Fibroblast of gingiva (primary cell): ENCODE data around the gene COMMD10.
"Not testable (repeated sequence)": the region's sequence is repeated elsewhere in the genome, so short reads cannot be mapped to it uniquely, and the experiment has no call there.

ENCODE experiments used
- DNase-seq: peaks from one replicate; pipeline ENCODE4 v3.0.0-alpha.2; 2011; ENCODE audit warnings: low read depth

The COMMD10 gene

DNA sequence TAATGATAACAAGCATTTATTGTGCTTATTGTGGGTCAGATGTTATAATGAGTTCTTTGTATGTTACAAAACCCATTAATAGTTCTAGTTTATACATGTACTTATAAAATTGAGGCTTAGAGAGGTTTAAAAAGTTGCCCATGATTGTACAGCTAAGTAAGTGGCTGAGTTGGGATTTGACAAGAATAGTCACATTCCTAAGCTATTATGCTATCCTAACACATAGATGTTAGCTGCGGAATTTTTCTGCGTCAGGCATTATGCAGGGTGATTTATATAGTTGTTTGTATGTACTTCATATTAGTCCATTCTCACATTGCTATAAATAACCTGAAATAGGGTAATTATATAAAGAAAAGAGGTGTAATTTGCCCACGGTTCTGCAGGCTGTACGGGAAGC is 12.5 kb downstream of the COMMD10 start:
- no peak for DNase-seq

DNA sequence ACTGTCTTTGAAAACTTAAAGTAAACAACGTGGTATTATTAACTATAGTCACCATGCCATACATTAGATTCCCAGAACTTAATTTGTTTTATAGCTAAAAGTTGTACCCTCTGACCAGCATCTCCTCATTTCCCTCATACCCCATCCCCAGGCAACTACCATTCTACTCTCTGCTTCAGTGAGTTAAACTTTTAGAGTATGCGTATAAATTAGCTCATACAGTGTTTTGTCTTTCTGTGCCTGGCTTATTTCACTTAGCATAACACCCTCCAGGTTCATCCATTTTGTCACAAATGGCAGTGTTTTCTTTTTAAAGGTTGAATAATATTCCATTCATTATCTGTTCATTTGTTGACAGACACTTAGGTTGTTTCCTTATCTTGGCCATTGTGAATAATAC is 14.2 kb downstream of the COMMD10 start:
- DNase-seq = no peak

DNA sequence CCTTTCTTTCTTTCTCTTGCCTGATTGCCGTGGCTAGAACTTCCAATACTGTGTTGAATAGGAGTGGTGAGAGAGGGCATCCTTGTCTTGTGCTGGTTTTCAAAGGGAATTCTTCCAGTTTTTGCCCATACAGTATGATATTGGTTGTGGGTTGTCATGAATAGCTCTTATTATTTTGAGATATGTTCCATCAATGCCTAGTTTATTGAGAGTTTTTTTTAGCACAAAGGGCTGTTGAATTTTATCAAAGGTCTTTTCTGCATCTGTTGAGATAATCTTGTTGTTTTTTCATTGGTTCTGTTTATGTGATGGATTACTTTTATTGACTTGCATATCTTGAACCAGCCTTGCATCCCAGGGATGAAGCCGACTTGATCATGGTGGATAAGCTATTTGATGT is 20.1 kb downstream of the COMMD10 start:
- not testable (repeated sequence) for DNase-seq

DNA sequence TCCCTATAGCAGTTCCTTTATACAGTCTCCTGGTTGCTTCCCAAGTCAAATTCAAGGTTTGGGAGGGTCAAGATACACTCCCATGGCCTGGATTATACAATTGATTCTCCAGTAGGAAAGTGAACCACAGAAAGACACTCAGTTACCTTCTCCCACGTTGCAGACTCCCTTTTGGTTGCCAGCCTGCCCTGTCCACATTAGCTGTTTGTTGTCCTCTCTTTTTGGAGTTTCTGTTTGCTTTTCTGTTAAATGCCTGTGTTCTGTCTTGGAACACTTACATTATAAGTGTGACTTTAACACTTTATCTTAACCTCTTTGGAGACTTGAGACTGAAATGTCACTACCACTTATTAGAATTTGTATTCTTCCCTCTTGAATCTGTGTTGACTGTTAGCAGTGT is 30.3 kb downstream of the COMMD10 start:
- DNase-seq = no peak

DNA sequence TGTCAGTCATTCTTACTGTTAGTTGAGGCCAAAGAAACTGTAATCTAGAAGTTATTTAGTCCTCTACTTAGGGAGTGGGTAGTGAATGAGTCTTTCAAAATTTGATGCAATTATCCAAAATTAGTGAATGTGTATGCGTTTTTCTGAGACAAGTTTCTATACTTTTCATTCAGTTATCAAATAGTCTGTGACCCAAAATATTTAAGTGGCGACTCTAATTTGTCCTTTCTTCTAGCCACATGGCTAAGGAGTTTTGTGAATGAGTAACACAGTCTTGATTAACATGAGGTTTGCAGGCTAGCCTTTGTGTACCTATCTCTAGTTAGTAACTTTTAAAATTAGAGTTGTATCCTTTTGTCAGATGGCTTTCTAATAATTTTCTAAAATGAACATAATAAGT is 45.6 kb downstream of the COMMD10 start:
- no peak for DNase-seq

DNA sequence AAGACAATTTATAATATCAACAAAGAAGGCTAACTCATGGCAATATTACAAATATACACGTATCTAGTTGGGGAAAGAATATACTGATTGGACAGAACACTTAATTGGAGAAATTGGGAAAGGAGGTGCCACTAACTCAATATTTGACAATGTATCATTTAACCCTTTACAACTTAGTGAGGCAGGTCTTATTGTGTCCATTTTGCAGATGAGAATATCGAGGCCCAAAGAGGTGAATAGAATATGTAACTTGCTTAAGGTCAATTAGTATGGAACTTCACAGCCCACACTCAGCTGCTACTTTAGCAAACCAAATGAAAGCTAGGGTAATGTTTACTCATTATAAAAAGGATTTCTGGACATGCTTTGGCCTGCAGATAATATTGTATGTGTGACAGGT is 46.2 kb downstream of the COMMD10 start:
- no peak for DNase-seq

DNA sequence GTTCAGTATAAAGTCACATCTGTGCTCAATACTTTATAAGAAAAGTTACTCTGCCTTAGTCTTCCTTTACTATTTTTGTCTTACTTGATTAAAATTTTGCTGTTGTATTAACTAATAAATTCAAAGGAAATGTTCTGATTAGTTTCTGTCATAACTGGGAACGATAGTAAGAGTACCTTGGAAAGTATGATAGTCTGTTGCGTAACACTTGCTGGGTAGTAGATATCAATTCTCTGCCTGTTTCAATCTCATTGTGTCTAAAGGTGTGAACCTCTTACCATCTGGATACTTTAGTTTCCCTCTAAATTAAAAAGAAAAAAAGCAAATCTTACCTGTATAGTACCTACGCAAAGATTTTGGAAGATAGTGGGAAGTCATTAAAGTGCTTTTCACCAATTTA is 48.5 kb downstream of the COMMD10 start:
- no peak for DNase-seq

DNA sequence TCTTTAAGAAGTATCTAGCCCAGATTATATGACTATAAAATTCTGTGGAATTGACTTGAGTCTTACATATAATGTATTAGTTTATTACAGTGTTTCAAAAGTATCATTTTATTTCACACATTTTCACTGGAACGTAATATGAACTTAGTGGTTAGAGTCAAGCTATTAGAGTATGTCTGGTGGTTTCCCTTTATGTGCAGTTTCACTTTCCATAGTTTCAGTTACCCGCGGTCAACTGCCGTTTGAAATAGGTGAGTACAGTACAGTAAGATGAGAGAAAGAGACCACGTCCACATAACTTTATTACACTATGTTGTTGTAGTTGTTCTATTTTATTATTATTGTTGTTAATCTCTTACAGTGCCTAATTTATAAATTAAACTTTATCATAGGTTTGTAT is 50.5 kb downstream of the COMMD10 start:
- DNase-seq = no peak

DNA sequence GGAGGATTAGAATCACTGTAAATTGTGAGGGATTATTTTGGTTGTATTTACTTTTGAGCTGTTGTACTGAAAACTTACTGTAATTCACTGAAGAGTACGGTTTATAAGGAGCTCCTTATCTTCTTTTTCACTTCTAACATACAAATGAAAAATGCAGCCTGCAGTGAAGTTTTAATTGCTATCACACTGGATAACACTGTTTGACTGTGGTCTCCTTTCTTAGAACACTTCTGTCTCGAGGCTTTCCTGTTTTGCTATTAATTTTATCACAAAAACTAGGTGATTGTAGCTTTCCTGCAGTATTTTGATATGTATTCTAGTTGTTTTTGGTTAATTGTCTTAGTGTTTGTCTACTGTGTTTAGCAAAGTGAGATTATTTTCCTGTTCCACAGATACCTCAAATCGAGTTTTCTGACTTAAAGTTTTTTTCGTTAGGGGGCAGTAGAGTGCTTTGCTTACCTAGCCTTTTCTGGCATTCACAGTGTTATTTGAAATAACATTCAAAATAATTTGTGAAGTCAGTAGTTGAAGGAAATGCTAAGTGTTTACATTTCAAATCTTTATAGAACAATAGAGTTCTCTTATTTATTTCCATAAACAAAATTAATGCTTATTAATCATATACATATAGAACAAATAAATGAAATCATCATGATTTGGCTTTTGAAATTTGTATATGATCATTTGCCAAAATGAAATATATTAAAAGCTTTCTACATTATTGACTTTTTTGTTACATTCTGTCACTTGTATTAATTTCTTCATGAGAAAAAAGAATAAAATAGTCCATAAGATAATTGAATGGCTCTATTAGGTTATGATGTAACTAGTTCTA is 52.9 kb downstream of the COMMD10 start:
- DNase-seq = peak; percentile 42

DNA sequence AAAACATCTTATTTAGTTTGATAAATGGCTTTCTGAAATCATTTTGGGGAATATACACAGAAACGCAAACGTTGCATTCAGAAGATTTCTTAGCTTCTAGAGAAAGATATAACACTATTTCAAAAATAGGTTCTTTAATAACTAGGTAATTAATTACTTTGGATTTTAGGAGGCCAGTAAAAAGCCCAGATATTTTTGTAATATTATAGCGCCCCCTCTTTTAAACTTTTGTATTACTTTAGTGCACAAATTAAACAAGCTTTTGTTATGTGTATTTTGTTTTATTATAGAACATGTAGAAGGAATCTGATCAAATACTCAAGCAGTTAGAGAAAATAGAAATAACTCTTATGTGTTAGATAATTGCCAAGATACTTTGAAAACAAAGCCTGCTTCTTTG is 57.7 kb downstream of the COMMD10 start:
- DNase-seq = no peak

DNA sequence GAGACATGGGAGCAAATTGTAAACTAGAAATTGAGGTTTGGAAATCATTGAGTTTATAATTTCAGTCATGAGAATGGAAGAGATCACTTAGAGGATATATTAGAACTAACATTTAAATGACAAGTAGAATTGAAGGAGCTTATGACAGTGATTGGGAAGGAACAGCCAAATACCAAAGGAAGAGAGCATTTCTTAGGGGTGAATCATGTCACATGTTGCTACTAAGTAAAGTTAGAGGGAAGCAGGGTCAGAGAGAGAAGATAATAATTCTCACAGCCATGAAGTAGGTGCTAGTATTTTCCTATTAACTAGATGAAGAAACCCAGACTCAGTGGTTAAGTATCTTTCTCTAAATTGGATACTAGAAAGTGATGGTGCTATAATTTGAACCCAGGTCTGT is 59.3 kb downstream of the COMMD10 start:
- DNase-seq = no peak

DNA sequence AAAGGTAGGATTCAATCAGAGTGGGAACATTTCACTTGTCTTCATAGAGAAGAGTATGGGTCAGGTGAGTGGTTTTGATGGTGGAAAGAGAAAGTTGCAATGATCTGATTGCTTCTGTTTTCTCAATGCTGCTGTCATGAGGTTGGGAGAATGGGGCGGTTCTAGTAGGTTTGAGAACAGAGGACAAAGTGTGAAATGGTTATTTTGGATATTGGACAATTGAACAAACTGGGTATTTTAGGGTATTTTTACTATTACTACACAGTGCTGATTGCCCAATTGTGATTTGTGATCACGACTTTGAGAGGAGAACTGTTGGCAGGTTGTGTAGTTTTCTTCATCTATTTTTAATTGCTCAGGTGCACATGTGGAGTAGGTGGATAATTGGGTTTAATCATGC is 60.2 kb downstream of the COMMD10 start:
- DNase-seq = no peak

DNA sequence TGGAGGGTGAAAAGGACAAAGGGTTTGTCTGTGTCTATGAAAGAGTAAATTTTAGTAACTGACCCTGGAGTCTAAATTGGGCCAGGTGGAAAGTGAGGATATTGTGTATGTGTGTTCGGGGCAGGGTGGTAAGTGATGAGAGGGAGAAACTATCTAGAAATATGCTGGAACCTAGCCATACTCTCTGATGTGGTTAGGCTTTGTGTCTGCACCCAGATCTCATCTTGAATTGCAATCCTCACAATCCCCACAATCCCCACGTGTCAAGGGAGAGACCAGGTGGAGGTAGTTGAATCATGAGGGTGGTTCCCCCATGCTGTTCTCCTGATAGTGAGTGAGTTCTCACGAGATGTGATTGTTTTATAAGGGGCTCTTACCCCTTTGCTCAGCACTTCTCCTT is 60.6 kb downstream of the COMMD10 start:
- DNase-seq = no peak

DNA sequence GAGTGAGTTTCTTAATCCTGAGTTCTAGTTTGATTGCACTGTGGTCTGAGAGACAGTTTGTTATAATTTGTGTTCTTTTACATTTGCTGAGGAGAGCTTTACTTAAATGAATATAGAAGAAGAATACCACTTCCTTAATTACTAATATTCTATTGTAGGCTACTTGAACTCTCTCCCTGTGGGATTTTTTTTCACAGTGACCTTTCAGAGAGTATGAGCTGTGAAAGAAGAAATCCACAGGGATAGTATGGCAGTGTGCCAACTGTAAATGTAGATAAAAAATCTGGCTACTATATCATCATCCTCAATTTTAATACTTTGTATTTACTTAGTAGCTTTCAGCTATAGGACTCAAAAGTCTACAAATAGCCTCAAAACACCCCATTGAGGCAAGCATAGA is 67.3 kb downstream of the COMMD10 start:
- no peak for DNase-seq

DNA sequence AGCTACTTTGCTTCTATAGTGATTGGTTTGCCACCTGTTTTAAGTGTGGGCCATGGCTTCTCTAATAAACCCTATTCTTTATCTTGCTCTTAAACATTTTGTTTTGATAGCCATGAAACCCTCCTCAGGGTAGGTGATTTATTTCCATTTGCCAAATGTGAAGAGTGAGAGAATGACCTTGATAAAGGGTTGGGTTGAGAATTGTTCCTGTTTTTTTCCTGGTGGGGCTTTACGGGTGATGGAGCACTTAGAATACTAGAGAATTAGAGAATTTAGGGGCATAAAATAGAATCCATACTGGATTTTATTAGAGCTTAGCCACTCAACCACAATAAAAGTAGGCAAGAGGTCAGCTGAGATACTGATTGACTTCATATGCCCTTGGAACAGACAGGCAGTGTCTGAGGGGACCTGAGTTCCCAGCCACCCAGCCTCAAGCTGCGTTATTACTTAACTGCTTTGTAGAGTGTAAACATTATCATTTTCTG is 68.9 kb downstream of the COMMD10 start:
- DNase-seq = no peak

DNA sequence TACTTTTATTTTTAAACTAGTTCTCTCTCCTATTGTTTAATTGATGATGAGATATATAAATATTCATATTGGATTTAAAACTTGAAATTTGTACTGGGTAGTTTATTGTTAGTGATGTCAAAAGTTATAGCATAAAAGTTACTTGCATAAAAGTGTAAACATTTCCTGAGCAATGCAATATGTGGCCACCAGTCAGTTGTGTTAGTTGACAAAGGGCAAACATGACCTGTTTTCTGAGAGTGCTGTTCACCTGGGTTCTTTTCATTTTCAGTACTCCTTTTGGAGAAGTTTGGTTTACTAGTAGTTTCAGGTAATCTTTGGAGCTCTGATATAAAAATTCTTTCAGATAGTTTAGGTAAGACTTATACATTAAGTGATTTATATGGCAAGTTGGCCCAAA is 69.4 kb downstream of the COMMD10 start:
- no peak for DNase-seq

DNA sequence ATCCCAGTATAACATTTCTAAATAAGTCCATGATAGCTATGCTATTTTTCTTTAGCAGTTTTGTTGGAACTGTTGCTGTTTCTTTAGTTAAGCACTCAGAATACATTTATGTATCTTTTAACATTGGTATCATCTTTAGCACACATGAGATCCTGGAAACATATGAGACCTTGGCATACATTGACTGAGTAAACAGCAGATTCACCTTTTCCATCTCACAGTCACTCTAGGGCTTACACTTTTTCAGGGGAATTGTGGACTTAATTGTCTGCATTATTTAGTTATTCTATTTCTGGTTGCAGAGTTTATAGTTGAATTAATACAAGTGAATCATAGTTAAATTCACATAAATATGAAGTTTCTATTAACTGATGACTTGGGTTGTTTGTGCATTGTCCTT is 70.1 kb downstream of the COMMD10 start:
- no peak for DNase-seq

DNA sequence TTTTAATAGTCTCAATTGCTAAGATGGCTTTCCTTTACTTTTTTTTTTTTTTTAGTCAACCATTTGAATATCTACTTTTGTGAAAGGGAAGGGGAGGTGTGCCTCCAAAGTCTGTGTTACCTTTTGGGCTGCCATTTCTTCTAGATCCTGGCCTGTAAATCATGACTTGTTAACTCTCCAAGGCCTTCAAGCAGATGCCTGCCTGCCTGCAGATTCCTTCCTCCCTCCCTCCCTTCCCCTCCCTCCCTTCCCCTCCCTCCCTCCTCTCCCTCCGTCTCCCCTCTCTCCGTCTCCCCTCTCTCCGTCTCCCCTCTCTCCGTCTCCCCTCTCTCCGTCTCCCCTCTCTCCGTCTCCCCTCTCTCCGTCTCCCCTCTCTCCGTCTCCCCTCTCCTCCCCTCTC is 73.1 kb downstream of the COMMD10 start:
- DNase-seq = peak; percentile 1

DNA sequence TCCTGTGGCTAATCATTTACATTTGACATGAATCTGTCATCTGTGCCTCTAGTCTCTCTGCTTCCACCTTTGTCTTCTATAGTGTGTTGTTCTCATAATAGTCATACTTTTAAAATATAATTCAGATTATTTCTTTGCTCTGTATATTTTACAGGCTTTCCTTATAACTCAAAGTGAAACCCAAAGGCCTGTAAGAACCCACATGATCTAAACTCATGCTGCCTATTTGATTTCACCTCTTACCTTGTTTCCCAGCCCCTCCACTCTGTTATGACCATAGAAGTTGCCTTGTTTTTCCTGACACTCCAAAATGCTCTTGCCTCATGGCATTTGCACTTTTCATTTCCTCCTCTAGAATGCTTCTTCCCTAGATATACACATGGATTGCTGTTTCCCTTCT is 74.2 kb downstream of the COMMD10 start:
- DNase-seq = no peak

DNA sequence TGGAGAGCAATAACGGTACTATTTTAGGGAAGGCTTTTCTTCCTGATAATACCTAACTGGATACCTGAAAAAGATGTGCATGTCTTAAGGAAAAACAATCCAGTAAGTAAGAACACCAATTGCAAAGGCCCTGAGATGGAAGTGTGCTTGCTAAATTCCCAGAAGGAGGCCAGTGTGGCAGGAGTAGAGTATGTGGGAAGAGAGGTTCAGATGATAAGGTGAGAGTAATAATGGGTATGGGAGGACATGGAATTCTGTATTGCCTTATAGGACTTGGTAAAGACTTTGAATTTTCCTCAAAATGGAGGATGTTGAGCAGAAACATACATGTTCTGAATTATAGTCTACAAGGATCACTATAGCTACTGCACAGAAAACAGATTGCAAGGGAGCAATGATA is 89.3 kb downstream of the COMMD10 start:
- no peak for DNase-seq

DNA sequence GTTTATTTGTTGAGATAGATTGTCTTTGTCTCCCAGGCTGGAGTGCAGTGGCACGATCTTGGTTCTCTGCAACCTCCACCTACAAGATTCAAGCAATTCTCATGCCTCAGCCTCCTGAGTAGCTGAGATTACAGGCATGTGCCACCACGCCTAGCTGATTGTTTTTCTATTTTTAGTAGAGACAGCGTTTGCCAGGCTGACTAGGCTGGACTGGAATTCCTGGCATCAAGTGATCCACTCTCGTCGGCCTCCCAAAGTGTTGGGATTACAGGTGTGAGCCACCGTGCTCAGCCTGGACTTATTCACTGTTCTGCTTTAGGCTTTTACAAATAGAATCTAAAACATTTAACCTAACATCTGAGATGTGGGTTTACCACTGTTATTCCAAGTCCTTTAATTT is 91.3 kb downstream of the COMMD10 start:
- no peak for DNase-seq

DNA sequence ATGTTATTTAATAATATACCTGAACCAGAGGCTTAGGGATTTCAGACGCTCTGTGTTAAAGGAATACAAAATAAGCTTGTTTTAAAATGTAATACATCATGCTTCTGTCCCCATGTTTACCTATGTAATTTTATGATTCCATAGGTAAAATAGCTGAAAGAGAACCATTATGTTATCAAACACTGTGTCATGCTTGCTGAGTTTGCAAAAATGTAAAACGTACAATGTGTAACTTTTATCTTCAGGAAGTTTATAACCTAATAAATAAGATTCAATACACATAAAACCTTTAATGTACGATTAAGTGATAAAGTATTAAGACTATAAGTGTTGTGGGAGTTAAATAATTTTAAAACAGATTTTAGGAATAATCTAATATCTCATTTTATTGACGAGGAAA is 94.1 kb downstream of the COMMD10 start:
- no peak for DNase-seq

DNA sequence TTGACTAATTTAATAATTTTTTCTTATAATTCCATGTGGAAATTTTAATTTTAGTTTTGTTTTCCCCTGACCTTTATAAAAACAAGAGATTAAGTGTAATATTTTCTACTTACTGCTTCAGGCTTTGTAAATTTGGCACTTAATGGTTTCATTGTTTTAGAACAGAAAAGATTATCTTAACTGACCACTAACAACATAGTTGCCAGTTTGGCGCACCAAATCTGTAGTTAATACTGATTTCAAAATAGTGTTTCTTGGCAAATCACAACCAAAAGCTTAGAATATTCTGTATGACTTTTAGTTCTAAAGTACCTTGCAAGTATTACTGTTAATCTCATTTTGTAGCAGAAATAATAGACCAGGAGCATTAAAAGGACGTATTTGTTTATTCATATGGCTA is 124.3 kb downstream of the COMMD10 start:
- no peak for DNase-seq

DNA sequence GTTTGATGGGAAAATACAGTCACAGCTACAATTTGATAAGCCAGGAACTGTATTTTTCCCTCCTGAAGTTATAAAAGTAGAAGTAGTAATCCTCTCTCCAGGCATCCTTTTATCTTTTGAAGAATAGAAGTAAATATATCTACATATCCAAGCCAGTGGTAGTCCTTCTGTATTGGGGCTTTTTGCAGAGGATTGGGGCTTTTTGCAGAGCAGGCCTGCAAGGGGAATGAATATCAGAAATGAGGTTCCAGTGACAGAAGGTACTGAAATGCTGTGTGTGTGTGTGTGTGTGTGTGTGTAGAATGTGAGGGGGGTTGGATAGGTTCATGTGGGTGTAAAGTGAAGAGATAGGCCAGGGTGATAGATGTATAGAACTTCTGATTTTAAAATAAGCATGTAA is 127.4 kb downstream of the COMMD10 start:
- no peak for DNase-seq
